SHP77 (cell line): ENCODE measurements around the gene COL18A1.

Source experiments
- DNase-seq, 2 experiments: peaks; one replicate each; lab custom pipeline; 2025; lab: John Stamatoyannopoulos, UW

The COL18A1 gene

GRCh38 chr21:45468971-45469272, 64.0 kb downstream of the COL18A1 start:
- no peak for DNase-seq

DNA sequence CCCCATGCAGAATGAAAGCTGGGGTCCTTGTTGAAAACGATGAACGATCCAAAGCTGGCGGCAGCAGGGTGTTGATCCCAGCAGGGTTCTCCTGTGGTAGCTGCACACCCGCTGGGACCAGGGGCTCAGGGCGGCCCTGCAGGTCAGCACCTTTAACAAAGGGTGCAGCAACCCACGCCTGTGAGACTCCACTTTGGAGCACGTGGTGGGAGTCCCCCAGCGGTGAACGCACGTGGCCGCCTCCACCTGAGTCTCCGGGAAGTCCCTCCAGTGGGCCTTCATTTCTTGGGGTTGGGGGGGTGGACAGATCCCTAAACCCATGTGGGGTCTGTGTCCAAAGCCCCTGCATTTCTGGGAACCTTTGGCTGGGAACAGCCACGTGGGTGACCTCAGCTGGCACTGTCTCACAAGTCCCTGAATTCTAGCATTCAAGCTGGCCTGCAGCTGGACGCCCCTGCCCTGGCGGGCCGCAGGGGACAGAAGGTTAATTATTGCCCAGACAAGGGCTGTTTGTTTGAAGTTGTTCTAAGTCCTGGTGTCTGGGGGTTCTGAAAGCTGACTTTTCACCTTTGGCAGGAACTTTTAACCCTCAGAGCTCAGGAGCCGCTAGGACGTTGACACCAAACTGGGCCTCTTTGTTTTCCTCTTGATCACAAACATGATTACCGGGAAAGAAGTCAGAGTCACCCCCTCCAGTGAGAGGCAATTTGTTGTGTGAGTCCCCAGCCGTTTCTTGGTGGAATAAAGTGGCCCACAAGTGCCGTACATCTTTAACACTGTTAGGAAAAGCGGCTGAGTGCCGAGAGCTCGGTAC, 64.5 kb downstream of the COL18A1 start:
- no peak for DNase-seq

DNA sequence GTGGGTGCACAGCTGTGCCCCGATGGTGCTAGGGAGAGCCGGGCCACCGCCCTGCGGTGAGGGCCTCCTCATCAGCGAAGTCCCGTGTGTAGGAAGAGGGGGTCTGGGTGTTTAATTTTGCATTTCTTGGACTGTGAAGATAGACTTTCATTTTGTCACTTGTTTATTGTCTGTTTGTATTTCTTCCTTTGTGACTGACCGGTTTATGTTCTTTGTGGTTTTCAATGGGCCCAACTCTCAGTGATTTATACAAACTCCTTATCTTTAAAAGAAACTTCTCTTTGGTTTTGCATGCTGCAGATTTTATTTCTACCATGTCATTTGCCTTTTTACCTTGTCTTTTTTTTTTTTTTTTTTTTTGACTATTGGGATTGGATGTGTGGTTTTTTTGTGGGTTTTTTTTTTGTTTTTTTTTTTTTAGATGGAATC, 65.1 kb downstream of the COL18A1 start:
- no peak for DNase-seq

- DNase-seq: no peak
Measured at GRCh38 chr21:45470773-45471524, 66.0 kb downstream of the COL18A1 start.

DNA sequence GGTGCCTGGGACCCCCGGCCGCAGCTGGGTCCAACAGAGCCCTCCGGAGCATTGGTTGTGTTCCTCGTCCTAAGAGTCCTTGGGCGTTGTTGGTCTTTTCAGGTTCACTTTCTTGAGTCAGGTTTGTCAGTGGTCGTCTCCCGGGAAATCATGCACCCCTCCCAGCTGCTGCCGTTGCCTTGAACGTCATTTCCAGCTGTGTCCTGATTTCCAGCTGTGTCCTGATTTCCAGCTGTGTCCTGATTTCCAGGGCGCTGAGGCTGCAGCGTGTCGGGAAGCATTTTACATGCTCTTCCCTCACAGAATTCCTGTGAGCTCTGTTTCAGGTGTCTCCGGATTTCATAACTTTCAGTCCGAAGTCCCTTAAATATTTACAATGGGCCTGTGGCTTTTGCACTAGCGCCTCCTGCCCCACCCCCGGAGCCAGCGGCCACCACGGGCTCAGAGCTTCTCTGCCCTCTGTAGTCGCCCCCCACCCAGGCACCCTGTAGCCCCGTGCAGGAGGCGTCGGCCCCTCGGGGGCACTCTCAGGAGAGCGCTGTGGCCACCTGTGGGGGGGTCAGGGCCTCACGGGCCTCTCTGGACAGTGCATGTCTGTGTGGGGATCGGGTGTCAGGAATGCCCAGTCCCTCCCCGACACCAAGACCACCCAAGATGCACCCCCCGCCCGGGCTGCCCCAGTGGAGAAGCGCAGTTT, 66.7 kb downstream of the COL18A1 start:
- no peak for DNase-seq

- DNase-seq: no peak
Measured at GRCh38 chr21:45472445-45473365, 67.7 kb downstream of the COL18A1 start.

DNA sequence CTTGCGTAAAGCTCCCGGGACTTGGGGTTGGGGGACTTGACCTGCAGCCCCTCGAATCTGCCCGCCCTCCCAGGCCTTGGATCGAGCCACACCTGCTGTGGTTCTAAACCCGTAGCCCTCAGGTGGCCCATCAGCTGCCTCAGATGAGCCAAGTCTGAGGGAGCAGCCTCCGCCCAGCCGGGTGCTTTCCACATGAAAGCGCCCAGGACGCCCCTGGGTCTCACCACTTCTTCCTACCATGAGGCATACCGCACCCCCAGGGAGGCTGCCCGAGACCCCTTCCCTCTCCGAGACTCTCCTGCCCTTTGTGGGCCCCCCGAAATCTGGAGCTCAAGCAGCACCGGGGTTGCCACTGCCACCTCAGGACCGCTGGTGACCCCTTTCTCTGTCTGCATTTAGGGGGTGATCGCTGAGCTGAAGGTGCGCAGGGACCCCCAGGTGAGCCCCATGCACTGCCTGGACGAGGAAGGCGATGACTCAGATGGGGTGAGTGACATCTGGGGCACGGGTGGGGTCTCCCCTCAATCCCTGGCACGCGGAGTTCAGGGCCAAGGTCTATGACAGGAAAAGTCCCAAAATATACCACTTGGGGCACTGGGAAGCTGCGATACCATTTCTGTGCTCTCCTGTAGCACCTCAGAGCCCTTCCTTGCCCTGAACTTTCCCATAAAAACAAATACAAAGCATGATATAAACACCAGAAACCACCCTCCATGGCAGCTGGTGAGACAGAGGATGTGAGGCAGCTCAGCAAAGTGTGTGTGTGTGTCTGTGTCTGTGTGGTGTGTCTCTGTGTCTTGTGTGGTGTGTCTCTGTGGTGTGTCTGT, 68.7 kb downstream of the COL18A1 start:
- DNase-seq: no peak

GRCh38 chr21:45474323-45474950, 69.5 kb downstream of the COL18A1 start:
- DNase-seq: no peak

DNA sequence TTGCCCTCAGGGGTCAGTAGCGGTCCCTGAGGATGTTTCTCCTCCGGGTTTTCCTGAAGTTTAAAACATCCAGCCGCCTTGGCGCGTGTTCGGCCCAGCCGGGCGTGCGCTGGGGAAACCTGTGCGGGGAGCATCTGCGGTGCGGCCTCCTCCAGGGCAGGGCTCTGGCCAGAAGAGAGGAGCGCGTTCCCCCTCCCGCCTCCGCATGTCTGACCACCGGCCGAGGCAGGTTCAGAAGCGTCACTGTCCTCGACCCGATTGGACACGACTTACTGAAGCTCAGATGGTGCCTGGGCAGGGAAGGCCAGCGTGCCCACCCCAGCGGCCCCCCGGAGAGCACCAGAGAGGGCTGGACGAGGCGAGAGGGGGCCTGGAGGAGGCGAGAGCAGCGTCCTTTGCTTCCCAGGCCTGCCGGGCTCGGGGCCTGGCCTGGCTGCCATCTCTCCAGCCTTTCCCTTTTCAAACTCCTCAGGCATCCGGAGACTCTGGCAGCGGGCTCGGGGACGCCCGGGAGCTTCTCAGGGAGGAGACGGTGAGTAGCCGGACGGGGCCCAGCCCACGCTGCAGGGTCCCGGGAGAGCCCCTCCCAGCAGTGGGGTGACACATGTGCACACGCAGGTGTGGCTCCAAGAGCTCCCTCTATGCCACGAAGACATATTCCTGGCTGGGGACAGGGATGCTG, 70.2 kb downstream of the COL18A1 start:
- no peak for DNase-seq

DNA sequence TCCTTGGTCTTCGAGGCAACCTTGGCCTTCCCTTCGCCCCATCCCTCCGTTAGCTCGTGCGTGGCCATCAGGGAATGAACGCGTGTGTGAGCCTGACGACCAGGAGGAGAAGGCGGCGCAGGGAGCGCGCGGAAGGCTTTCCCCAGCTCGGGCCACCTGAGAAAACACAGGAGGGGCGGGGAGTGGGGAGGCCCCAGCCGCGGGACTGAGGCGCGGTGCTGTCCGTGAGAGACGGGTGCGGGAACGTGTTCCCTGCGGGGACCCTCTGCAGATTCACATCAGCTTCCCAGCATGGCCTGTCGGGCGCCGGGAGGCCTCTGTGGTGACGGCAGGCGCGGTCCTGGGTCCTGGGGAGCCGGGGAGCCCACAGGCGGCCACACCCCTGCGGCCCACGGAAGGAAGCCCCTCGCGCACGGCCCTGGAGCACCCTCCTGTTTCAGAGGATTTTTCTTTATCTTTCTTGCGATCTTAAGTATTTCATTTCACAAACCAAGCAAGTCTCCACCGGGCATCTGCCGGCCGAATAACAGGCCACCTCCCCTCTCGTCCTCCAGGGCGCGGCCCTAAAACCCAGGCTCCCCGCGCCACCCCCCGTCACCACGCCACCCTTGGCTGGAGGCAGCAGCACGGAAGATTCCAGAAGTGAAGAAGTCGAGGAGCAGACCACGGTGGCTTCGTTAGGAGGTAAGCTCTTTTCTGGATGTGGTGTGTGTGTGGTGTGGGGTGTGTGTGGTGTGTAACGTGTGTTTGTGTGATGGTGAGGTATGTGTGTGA, 71.0 kb downstream of the COL18A1 start:
- DNase-seq: no peak

DNA sequence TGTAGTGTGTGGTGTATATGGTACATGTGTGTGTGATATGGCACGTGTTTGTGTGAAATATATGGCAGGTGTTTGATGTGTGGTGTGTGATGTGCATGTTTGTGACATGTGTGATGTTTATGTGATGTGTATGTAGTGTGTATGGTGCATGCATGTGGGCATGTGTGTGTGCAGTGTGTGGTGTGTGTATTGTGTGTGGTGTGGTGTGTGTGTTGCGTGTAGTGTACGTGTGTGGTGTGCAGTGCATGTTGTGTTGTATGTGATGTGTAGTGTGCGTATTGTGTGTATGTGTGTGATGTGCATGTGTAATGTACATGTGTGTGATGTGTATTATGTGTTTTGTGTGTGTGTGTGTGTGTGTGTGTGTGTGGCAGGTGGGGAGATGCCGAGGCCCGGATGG, 71.6 kb downstream of the COL18A1 start:
- DNase-seq: no peak

DNA sequence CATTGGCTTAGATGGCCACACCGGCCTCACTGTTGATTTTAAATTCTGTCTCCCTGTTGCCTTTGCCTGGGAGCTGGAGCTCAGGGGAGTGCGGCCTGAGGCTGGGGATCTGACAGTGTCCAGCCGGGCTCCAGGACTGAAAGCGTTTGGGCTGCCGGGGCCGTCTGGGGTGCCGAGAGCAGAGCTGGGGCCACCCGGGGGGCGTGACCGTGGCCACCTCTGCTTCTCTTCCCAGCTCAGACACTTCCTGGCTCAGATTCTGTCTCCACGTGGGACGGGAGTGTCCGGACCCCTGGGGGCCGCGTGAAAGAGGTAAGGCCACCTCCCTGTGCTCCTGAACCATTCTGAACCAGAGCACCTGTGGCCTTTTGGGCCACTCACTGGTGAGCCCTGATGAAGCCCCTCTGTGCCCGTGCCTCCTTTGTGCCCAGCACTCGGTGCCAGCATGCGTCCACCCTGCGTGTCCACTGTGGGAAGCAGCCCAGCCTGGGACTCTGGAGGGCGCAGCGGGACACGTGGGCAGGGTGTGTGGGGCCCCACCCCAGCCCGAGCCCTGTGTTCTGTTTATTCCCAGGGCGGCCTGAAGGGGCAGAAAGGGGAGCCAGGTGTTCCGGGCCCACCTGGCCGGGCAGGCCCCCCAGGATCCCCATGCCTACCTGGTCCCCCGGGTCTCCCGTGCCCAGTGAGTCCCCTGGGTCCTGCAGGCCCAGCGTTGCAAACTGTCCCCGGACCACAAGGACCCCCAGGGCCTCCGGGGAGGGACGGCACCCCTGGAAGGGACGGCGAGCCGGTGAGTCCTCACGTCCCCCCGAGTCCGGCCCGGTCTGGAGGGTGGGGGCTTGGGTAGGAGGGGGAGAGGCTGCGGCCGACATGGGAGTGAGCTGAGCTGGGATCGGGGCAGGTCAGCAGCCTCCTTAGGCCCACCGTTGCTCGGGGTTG, 72.5 kb downstream of the COL18A1 start:
- no peak for DNase-seq

DNA sequence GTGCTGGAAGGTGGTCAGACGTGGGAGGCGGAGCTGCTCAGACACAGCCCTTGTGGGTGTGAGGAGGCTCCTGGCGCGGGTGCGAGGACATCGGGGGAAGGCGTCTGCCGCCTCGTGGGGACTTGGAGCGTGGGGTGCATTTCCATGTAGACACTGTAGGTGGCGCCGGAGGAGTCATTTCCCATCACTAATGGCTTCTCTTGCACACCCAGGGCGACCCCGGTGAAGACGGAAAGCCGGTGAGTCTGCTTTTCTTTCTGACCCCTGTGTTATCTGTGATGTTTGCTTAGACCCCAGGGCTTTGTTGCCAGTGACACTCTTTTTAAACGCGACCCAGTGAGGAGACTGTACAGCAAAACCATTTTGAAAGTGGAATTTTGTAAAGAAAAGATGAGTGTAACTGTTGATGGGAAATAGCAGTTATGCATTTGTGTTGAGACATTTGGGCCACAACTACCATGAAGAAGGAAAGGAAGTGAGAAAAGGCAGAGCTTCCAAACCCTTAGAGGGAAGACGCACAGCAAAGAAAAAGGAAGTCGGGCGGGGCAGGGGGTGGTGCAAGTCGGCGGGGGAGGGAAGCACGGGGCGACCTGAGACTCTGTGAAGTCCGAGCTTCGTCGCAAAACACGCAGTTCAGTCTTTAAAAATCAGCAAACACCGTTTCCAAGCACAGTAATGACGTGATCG, 73.3 kb downstream of the COL18A1 start:
- DNase-seq: peak; percentile 28 to 41

GRCh38 chr21:45478816-45479669, 74.1 kb downstream of the COL18A1 start:
- no peak for DNase-seq

DNA sequence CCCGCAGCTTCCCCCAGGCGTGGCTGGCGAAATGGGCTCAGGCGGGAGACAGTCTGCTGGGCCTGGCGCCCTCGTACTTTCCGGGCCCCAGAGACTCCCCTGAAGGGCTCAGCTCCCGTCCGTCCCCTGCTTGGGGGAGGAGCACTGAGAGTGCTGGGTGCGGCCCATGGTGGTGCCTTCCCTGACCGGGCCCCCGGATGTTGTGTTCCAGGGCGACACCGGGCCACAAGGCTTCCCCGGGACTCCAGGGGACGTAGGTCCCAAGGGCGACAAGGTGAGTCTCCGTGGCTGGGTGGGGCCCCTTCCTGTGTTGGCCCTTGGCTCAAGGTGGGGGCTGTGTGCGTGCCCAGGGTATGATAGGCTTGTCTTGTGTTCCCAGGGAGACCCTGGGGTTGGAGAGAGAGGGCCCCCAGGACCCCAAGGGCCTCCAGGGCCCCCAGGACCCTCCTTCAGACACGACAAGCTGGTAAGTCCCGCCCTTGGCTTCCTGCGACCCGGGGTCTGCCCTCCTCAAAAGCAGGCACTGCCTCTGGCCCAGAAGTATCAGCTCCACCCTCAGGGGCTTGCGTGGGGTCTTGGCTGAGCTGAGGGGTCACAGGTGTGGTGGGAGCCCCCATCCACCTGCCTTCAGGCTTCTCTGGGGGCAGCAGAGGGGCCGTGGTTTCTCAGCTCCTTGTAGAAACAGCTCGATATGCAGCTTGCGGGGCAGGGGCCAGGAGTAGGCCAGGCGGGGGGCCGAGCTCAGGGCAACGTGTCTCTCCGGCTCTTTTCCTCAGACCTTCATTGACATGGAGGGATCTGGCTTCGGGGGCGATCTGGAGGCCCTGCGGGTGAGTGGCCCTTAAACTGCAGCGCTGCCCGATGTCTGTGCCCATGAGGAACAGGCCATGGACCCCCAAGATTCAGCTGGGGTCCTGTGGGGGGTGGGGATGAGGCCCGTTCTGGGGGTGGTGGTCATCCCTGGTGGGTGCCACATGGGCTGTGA, 75.0 kb downstream of the COL18A1 start:
- DNase-seq: no peak
